GM10248 (cell line): Measurements from ENCODE around the gene LIMK2.
A peak's percentile ranks its signal among the peaks of the same experiment; 100 is the strongest.
"Not testable (repeated sequence)": the region's sequence is repeated elsewhere in the genome, so short reads cannot be mapped to it uniquely, and the experiment has no call there.

ENCODE experiments used
- CTCF ChIA-PET: fragments of 300-600 bp; sonication (Branson Sonifier 250); formaldehyde crosslinking; extraction: SDS; loops from one replicate; lab custom pipeline; 2021; ENCODE audit warnings: antibody characterized with exemption; lab: Yijun Ruan, JAX
- POLR2A ChIA-PET: fragments of 350-650 bp; sonication (Branson Sonifier 250); formaldehyde crosslinking; extraction: SDS; loops from one replicate; lab custom pipeline; 2020; ENCODE audit warnings: antibody characterized with exemption; lab: Yijun Ruan, JAX
- DNase-seq: peaks from one replicate; pipeline ENCODE4 v3.0.0; 2012; ENCODE audit errors: extremely low spot score
- CTCF ChIP-seq: IDR thresholded peaks from 2 replicates; pipeline ENCODE4 v1.5.1; 2012; ENCODE audit warnings: mild to moderate bottlenecking, low read depth; ENCODE audit errors: extremely low read depth, missing control alignments, control extremely low read depth

Gene LIMK2

GRCh38 chr22:31302006-31302405, 89.9 kb downstream of the LIMK2 start:
- ChIA-PET POLR2A (no interaction called here), CTCF (interaction anchor here (1.0 to 7.7 kb wide), 3 partner anchors 10 to 29 kb away, joined by 4 to 84 read pairs (median 17); partner anchors contain the start of gene PIK3IP1)
- DNase-seq, result no peak
- no peak for TF ChIP-seq CTCF

GRCh38 chr22:31302537-31302936, 90.4 kb downstream of the LIMK2 start:
- no peak for TF ChIP-seq CTCF
- CTCF ChIA-PET, result interaction anchor here (1.2 to 7.7 kb wide), 3 partner anchors 11 to 29 kb away, joined by 5 to 84 read pairs (median 17); partner anchors contain the start of gene PIK3IP1
- DNase-seq, result no peak
- POLR2A ChIA-PET, result no interaction called here

- no peak for TF ChIP-seq CTCF
- no peak for DNase-seq
- POLR2A ChIA-PET, result no interaction called here
- CTCF ChIA-PET, result interaction anchor here (1.0 to 2.3 kb wide), 2 partner anchors 8 to 13 kb away, joined by 3 to 8 read pairs; partner anchors contain the start of gene PIK3IP1
These were observed 93.1 kb downstream of the LIMK2 start for GRCh38 chr22:31305194-31305593.

GRCh38 chr22:31308181-31308580, 96.1 kb downstream of the LIMK2 start:
- TF ChIP-seq CTCF, result no peak
- DNase-seq, result no peak
- CTCF ChIA-PET, result interaction anchor here (0.6 to 2.2 kb wide), 2 partner anchors 15 to 16 kb away, joined by 4 to 10 read pairs; partner anchors contain the start of gene PIK3IP1
- POLR2A ChIA-PET, result no interaction called here

GRCh38 chr22:31313366-31314147, 101.5 kb downstream of the LIMK2 start:
- peak; percentile 89 for TF ChIP-seq CTCF
- POLR2A ChIA-PET, result no interaction called here
- CTCF ChIA-PET, result interaction anchor here (0.9 to 6.5 kb wide), 40 partner anchors 8 to 317 kb away, joined by 3 to 84 read pairs (median 4); partner anchors contain the start of genes LIMK2, PATZ1, PIK3IP1 and SELENOM
- DNase-seq, result peak; percentile 65

- POLR2A ChIA-PET, DNase-seq: not testable (repeated sequence)
- CTCF ChIA-PET, result interaction anchor here (1.0 to 6.5 kb wide), 21 partner anchors 9 to 229 kb away, joined by 3 to 84 read pairs (median 5); partner anchors contain the start of genes LIMK2, PIK3IP1 and SELENOM
These were observed 102.1 kb downstream of the LIMK2 start for GRCh38 chr22:31314220-31314619.

- DNase-seq, result no peak
- TF ChIP-seq CTCF, result no peak
- ChIA-PET POLR2A (no interaction called here), CTCF (interaction anchor here (0.6 to 2.2 kb wide), 2 partner anchors 8 to 18 kb away, joined by 3 to 17 read pairs; no protein-coding TSS in a partner anchor)
These were observed 109.3 kb downstream of the LIMK2 start for GRCh38 chr22:31321421-31321820.
